HL-60 (cell line): ENCODE measurements around the gene TNIK.

Source experiments
- CTCF ChIP-seq: IDR thresholded peaks from one replicate; pipeline ENCODE4 v1.5.1; 2011; ENCODE audit warnings: low read length, control low read depth, inconsistent platforms; ENCODE audit not compliant: insufficient read depth
- GABPA ChIP-seq: IDR thresholded peaks from 2 replicates; pipeline ENCODE4 v1.6.1; 2012; ENCODE audit warnings: low read depth
- POLR2AphosphoS5 ChIP-seq: IDR thresholded peaks from 2 replicates; pipeline ENCODE4 v1.6.1; 2012; ENCODE audit warnings: low read depth
- REST ChIP-seq: IDR thresholded peaks from 2 replicates; pipeline ENCODE4 v1.6.1; 2012; ENCODE audit warnings: low read depth; ENCODE audit not compliant: insufficient replicate concordance

DNA sequence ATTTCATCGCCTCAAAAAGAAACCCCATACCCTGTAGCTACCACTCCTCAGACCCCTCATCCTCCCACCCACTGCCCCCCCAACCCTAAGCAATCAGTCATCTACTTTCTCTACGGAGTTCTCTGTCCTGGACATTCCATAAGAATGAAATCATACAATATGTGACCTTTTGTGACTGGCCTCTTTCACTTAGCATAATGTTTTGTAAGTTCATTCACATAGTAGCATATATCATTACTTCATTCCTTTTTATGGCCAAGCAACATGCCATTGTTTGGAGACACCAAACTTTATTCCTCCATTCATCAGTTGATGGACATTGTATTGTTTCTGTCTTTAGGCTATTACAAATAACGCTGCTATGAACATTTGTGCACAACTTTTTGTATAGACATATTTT lies 64.2 kb downstream of the TNIK start:
- TF ChIP-seq REST (no peak), CTCF (no peak), POLR2AphosphoS5 (no peak), GABPA (no peak)
